HUDEP-2 (cell line): ENCODE results near the gene CYP2A6.
"Not testable (repeated sequence)": the region's sequence is repeated elsewhere in the genome, so short reads cannot be mapped to it uniquely, and the experiment has no call there.

Source experiments
- DNase-seq, 76 experiments: peaks; one replicate each; lab custom pipeline; 2025; ENCODE audit not compliant: unreplicated experiment in 76 of 76; lab: John Stamatoyannopoulos, UW

CYP2A6 gene

DNA sequence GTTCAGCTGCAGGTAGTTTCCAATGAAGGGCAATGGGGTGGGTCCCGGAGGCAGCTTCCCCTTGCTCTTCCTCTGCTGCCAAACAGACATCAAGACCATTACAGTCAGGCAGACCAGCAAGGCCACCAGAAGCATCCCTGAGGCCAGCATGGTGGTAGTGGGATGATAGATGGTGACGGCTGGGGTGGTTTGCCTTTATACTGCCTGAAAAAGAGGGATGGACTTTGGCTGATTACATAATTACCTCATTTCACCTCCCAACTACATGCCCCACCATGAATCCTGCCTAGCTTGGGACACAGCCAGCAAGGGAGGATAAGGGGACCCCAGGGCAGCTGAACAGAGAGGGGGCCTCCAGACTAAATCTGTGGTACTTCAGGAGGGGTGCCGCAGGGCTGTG lies at the start of gene CYP2A6:
CYP2A6 (minus strand) TSS at position 171 of the 400 bp plus-strand sequence; CDS start at position 150, 21 bp downstream.
- not testable (repeated sequence) for DNase-seq

GRCh38 chr19:40899964-40900363 lies 49.7 kb upstream of the CYP2A6 start:
- not testable (repeated sequence) for DNase-seq

DNA sequence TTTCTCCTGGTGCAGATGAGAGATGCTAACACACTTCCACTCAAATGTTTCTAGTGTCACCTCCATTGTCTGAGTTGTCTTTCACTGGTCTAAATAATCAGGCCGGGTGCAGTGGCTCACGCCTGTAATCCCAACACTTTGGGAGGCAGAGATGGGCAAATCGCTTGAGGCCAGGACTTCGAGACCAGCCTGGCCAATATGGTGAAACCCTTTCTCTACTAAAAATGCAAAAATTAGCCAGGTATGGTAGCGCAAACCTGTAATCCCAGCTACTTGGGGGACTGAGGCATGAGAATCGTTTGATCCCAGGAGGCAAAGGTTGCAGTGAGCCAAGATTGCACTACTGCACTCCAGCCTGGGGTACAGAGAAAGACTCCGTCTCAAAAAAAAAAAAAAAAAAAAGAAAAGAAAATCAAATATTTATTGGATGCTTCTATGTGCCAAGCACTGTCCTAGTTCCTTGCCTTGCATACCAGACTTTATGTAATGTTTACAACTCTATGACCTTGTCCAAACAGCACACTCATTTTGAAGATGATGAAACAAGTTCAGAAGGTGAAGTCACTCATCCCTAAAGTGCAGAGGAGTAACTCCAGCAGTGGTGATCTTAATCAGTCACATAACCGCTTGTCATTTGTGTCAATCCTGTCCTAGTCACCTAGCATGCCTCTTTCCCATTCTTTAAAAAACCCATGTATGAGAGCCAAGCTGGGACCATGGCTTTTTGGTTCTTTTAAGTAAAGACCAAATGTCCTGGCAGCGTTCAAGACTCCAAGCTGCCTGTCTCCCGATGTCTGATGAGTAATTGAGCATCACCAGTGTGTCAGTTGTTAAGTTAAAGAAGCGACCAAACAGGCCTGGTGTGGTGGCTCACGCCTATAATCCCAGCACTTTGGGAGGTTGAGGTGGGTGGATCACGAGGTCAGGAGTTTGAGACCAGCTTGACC lies 46.9 kb upstream of the CYP2A6 start:
- peak in 2 of 76 experiments; percentile 8 to 22 for DNase-seq

DNA sequence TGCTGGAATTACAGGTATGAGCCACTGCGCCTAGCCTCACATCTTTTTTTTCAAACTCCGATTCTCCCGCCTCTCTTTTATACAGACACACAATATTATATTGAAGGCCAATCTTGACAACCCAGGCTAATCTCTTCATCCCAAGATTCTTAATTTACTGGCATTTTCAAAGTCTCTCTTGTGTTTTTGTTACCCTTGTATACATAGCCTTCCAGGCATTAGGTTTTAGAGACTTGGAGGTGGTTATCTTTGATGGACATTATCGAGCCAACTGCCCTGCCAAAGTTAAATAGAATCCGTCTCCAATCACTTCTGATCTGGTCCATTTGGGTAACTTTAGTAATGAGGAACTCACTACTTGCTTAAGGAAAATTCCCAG lies 46.2 kb upstream of the CYP2A6 start:
- no peak for DNase-seq

DNA sequence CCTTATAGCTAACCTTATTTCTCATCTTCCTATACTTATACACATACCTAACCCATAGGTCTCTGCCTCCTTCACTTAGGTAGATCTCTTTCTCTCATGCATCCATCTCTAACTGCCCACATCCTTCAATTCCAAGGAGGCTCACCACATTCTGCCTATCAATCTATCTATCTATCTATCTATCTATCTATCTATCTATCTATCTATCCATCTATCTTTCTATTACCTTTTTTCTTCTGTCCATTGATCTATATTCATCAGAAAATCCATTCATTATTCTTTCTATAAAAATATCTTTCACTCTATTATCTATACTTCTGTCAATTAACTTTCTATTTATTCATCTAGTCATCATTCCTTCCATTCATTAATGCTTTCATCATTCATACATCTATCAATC lies 42.9 kb upstream of the CYP2A6 start:
- DNase-seq = no peak

DNA sequence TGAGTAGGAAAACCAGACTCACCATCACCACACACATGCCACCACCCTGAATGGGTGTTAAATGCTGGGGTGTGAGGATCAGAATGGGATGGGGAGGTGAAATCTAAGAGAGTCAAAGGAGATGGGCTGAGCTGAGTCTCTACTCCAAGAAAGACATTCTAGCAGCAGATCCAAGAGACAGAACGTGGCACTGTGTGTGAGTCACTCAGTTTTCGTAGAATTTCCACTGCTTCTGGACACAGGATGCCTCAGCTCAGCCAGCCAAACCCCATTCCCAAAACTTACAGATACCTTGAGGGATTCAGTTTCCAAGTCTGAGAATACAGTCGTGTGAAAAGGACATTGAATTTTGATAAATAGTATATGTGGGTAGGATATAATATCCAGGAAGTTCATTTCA lies 39.1 kb upstream of the CYP2A6 start:
- DNase-seq = no peak

DNA sequence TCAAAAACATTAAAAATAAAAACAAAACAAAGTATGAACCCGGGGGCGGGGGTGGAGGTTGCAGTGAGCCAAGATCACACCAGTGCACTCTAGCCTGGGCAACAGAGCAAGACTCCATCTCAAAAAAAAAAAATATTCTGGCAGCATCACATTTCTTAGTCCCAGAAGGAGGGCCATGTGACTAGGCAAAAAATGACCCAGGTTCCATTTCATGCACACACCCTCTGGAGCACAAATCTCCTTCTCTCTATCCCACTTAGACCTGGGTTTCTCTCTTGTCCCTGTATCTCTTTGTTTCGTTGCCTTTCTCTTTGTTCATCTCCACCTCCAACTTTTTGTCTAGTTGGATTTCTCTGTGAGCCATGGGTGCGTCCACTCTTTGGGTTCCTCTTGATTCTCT lies 37.9 kb upstream of the CYP2A6 start:
- no peak for DNase-seq

- DNase-seq = not testable (repeated sequence)
These were observed 34.1 kb upstream of the CYP2A6 start for GRCh38 chr19:40884187-40884931.

- not testable (repeated sequence) for DNase-seq
These were observed 31.8 kb upstream of the CYP2A6 start, which contains the start of gene CYP2A7 for GRCh38 chr19:40882062-40882461. TSS of gene CYP2A7 (minus strand) at chr19:40882231. CDS start at chr19:40882210, 21 bp downstream.

- DNase-seq = not testable (repeated sequence)
These were observed 29.1 kb upstream of the CYP2A6 start for GRCh38 chr19:40879349-40879748.

- peak in 60 of 76 experiments; percentile 17 to 89 (median 69) for DNase-seq
These were observed 25.3 kb upstream of the CYP2A6 start for GRCh38 chr19:40875526-40875951.

GRCh38 chr19:40874874-40875273 lies 24.6 kb upstream of the CYP2A6 start:
- DNase-seq = not testable (repeated sequence)

DNA sequence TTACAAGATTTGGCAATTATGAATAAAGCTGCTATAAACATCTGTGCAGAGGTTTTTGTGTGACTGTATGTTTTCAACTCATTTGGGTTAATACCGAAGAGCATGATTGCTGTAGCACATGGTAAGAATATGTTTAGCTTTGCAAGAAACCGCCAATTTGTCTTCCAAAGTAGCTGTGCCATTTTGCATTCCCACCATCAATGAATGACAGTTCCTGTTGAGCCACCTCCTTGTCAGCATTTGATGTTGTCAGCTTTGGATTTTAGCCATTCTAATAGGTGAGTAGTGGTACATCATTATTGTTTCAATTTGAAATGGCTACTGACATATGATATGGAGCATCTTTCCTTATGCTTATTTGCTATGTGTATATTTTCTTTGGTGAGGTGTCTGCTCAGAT lies 23.6 kb upstream of the CYP2A6 start:
- DNase-seq = not testable (repeated sequence)

- DNase-seq = peak in 1 of 76 experiments; percentile 22
These were observed 22.0 kb upstream of the CYP2A6 start for GRCh38 chr19:40872209-40872608.

DNA sequence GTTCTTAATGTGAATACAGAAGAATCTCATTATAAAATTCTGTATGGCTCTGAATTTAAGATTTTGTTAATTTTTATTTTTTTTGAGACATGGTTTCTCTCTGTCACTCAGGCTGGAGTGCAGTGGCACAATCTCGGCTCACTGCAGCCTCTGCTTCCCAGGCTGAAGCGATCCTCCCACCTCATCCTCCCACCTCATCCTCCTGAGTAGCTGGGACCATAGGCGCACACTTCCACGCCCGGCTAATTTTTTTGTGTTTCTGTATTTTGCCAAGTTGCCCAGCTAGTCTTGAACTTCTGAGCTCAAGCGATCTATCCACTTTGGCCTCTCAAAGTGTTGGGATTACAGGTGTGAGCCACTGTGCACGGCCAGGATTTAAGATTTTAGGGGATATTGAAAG lies 17.5 kb upstream of the CYP2A6 start:
- DNase-seq = no peak

DNA sequence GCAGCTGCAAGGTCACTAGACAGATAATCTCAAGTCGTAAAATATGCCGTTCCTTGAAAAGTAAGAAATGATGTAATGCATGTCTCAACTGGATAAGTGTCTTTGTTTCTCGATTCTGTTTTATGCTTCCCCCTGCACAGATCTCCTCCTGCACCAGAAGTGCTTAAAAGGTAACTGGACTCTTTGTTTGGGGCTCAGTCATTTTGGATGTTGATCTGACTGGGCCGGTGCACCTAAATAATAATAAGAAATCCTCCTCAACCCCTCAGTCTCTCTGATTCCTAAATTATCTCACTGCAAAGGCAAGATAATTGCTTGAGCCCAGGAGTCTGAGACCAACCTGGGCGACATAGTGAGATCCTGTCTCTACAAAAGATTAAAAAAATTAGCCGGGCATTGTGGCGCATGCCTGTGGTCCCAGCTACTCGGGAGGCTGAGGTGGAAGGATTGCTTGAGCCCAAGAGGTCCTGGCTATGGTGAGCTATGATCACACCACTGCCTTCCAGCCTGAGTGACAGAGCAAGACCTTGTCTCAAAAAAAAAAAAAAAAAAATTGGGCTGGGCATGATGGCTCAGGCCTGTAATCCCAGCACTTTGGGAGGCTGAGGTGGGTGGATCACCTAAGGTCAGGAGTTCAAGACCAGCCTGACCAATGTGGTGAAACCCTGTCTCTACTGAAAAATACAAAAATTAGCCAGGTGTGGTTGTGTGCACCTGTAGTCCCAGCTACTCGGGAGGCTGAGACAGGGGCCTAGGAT lies 14.7 kb upstream of the CYP2A6 start:
- DNase-seq = peak in 40 of 76 experiments; percentile 16 to 76 (median 43)

- no peak for DNase-seq
These were observed 12.5 kb upstream of the CYP2A6 start for GRCh38 chr19:40862785-40863184.

DNA sequence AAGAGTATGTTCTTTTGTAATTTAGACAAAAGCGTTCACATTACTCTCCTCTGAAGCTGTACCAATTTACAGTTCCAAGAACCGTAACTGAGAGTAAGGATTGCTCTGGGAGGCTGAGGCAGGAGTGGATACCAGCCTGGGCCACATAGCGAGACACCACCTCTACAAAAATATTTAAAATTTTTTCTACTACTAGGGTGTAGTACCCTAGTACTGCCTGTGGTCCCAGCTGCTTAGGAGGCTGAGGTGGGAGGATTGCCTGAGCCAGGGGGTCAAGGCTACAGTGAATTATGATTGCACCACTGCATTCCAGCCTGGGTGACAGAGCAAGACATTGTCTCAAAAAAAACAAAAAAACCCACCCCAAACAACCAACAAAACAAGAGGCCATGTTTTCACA lies 12.1 kb upstream of the CYP2A6 start:
- DNase-seq = peak in 1 of 76 experiments; percentile 9

DNA sequence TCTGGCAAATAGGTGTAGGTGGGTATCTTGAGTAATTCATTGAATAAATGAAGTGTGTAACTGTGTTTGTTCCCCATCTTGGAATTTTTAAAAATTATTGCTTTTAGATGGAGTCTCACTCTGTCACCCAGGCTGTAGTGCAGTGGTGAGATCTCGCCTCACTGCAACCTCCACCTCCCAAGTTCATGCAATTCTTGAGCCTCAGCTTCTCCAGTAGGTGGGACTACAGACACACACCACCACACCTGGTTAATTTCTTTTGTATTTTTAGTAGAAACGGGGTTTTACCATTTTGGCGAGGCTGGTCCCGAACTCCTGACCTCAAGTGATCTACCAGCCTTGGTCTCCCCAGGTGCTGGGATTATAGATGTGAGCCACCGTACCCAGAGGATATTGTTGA lies 7.9 kb upstream of the CYP2A6 start:
- no peak for DNase-seq

DNA sequence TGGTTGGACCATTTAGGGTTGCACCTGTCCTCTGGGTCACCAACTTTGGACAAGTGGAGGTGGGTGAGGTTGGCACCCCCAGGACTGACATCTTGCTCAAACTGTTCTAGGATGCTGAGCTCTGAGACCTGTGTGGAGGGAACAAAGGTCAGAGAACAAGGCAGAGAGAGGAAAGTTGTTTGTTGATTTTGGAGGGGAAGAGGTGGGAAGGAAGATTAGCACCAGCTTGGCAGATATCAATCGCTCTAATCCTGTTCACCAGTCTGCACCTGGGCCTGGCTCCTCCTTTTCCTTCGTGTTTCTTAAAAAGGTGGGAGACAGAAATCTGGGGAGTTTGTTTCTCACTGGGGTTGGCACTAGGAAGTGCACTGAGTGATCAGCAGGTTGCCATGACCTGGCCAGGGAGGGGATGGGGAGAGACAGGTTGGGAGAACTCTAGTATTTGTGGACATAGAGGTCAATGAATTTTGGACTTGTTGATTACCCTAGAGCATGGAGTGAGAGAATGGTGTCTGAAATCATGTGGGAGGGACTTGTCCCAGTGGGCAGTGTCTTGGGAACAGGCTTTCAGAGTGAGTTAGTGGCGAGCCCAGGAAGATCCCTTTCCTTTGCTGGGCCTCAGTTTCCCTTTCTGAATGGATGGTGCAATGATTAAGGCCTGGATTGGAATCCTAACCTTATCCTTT lies 2.4 kb upstream of the CYP2A6 start:
- not testable (repeated sequence) for DNase-seq
